HG03103 (cell line): ENCODE data around the gene LBHD1.
"Not testable (repeated sequence)": the region's sequence is repeated elsewhere in the genome, so short reads cannot be mapped to it uniquely, and the experiment has no call there.

Experiments
- ATAC-seq: cut with Tn5 transposase; IDR thresholded peaks from one replicate; pipeline ENCODE4 v1.9.1; 2021; ENCODE audit warnings: low read depth; ENCODE audit not compliant: unreplicated experiment

The LBHD1 gene

GRCh38 chr11:62694455-62695167 lies 22.5 kb upstream of the LBHD1 start:
- ATAC-seq: no peak

- ATAC-seq: not testable (repeated sequence)
These were observed 21.6 kb upstream of the LBHD1 start for GRCh38 chr11:62693624-62694023.

- no peak for ATAC-seq
These were observed 17.5 kb upstream of the LBHD1 start, which contains the start of gene LRRN4CL for GRCh38 chr11:62689421-62690183. Gene LRRN4CL, minus strand, starts transcription at chr11:62689530. Its CDS starts 1,022 bp downstream, at chr11:62688508.

GRCh38 chr11:62688491-62688890 lies 16.4 kb upstream of the LBHD1 start:
- no peak for ATAC-seq

GRCh38 chr11:62687508-62688396 lies 15.7 kb upstream of the LBHD1 start:
- no peak for ATAC-seq

GRCh38 chr11:62682518-62682917 lies 10.5 kb upstream of the LBHD1 start:
- ATAC-seq: no peak

GRCh38 chr11:62680825-62681240 lies 8.8 kb upstream of the LBHD1 start:
- ATAC-seq: no peak

GRCh38 chr11:62678770-62679696 lies 7.0 kb upstream of the LBHD1 start, which contains the start of gene UBXN1:
Gene UBXN1, minus strand, starts transcription at chr11:62679073. Its CDS starts 150 bp downstream, at chr11:62678923.
- no peak for ATAC-seq

GRCh38 chr11:62678433-62678769 lies 6.3 kb upstream of the LBHD1 start:
- no peak for ATAC-seq

- ATAC-seq: no peak
These were observed 5.6 kb upstream of the LBHD1 start for GRCh38 chr11:62677714-62678113.

- ATAC-seq: no peak
These were observed 5.1 kb upstream of the LBHD1 start for GRCh38 chr11:62677156-62677555.

- ATAC-seq: no peak
These were observed 4.6 kb upstream of the LBHD1 start for GRCh38 chr11:62676698-62677097.

- not testable (repeated sequence) for ATAC-seq
These were observed 3.3 kb upstream of the LBHD1 start for GRCh38 chr11:62675415-62675814.

GRCh38 chr11:62673196-62673525 lies 1.1 kb upstream of the LBHD1 start:
- ATAC-seq: no peak

- no peak for ATAC-seq
These were observed 845 bp downstream of the LBHD1 start for GRCh38 chr11:62671236-62671607.

- no peak for ATAC-seq
These were observed 2.5 kb downstream of the LBHD1 start for GRCh38 chr11:62669420-62670161.

GRCh38 chr11:62667460-62667859 lies 4.6 kb downstream of the LBHD1 start:
- ATAC-seq: no peak

GRCh38 chr11:62666259-62666926 lies 5.7 kb downstream of the LBHD1 start:
- no peak for ATAC-seq
